A549 (cell line): ENCODE measurements around the gene CNTNAP5. TPM values are rescaled to one million over a fixed set of nuclear protein-coding genes. Genes with fewer than 3 reads are reported as not detected.

Experiments
- ATAC-seq, 2 experiments: fragments of 200-7000 bp in 1 of 2; fragments of >200 bp in 1 of 2; cut with Nextera tagmentation in 1 of 2; cut with Tn5 transposase in 1 of 2; 3 replicates each; pipeline versions ENCODE4 v1.8.0 to v1.9.1; 2018 to 2020; ENCODE audit warnings: mild to moderate bottlenecking in 1 of 2, moderate library complexity in 1 of 2
- CTCF ChIA-PET: fragments of 300-600 bp; sonication (Branson Sonifier 250); formaldehyde crosslinking; extraction: SDS; loops from one replicate; lab custom pipeline; 2021; ENCODE audit warnings: antibody characterized with exemption, inconsistent platforms; lab: Yijun Ruan, JAX
- POLR2A ChIA-PET: fragments of 350-600 bp; formaldehyde crosslinking; extraction: SDS; loops from one replicate; lab custom pipeline; 2021; ENCODE audit warnings: antibody characterized with exemption, inconsistent platforms; lab: Yijun Ruan, JAX
- DNase-seq, 2 experiments: peaks; one replicate each; pipeline versions ENCODE4 v3.0.0 to v3.0.0-alpha.2; 2011 to 2016; ENCODE audit warnings: low read depth in 1 of 2, low spot score in 1 of 2
- FAIRE-seq: peaks from 2 replicates; lab custom pipeline; 2011; peaks lifted over from hg19 to GRCh38; lab: Jason Lieb, UNC
- H3K27ac ChIP-seq, 2 experiments: fragments of >200 bp; sonication (Bioruptor Twin); formaldehyde crosslinking; 3 replicates each; pipeline ENCODE4 v1.5.1; 2016 to 2017
- H3K4me1 ChIP-seq: fragments of >200 bp; sonication (Bioruptor Twin); formaldehyde crosslinking; 3 replicates; pipeline ENCODE4 v1.6.1; 2016
- H3K4me2 ChIP-seq: fragments of >200 bp; sonication (Bioruptor Twin); formaldehyde crosslinking; 3 replicates; pipeline ENCODE4 v1.6.1; 2016
- H3K4me3 ChIP-seq: fragments of >200 bp; sonication (Bioruptor Twin); formaldehyde crosslinking; 3 replicates; pipeline ENCODE4 v1.5.1; 2016
- H3K9me3 ChIP-seq: fragments of >200 bp; sonication (Bioruptor Twin); formaldehyde crosslinking; 3 replicates; pipeline ENCODE4 v1.6.1; 2016
- BHLHE40 ChIP-seq: IDR thresholded peaks from 2 replicates; pipeline ENCODE4 v1.6.1; 2012; ENCODE audit warnings: low read depth, low read length, inconsistent platforms
- CBX8 ChIP-seq: fragments of 200-600 bp; sonication (generic); IDR thresholded peaks from 2 replicates; pipeline ENCODE4 v1.6.1; 2016
- CHD4 ChIP-seq: fragments of 200-600 bp; sonication (generic); IDR thresholded peaks from 2 replicates; pipeline ENCODE4 v1.6.1; 2016; ENCODE audit warnings: antibody characterized with exemption, mild to moderate bottlenecking, borderline replicate concordance
- EP300 ChIP-seq, 2 experiments: fragments of >200 bp; sonication (Bioruptor Twin); formaldehyde crosslinking; IDR thresholded peaks; 2 replicates in 1 of 2; 3 replicates in 1 of 2; pipeline ENCODE4 v1.6.1; 2016 to 2017
- FOSB ChIP-seq: fragments of 250-450 bp; sonication (Bioruptor Pico); IDR thresholded peaks from 2 replicates; pipeline ENCODE4 v1.5.0; 2020; ENCODE audit warnings: mild to moderate bottlenecking, moderate library complexity
- FOSL2 ChIP-seq, 2 experiments: fragments of 450-650 bp in 1 of 2; fragments of >200 bp in 1 of 2; sonication (Bioruptor Twin) in 1 of 2; formaldehyde crosslinking; IDR thresholded peaks; 2 replicates each; pipeline versions ENCODE4 v1.5.0 to v1.6.1; 2016 to 2020; ENCODE audit warnings: mild to moderate bottlenecking in 1 of 2, moderate library complexity in 1 of 2
- GATA3 ChIP-seq: IDR thresholded peaks from 2 replicates; pipeline ENCODE4 v1.6.1; 2012; ENCODE audit warnings: borderline replicate concordance
- HDAC2 ChIP-seq: fragments of 200-600 bp; sonication (generic); IDR thresholded peaks from 2 replicates; pipeline ENCODE4 v1.6.1; 2016
- HOXA7 ChIP-seq: fragments of 250-450 bp; sonication (Bioruptor Pico); IDR thresholded peaks from 2 replicates; pipeline ENCODE4 v1.5.0; 2020; ENCODE audit warnings: mild to moderate bottlenecking, moderate library complexity
- HOXB5 ChIP-seq: fragments of 250-450 bp; sonication (Bioruptor Pico); IDR thresholded peaks from 2 replicates; pipeline ENCODE4 v1.5.0; 2020; ENCODE audit warnings: mild to moderate bottlenecking, moderate library complexity
- JUN ChIP-seq, 2 experiments: fragments of >200 bp; sonication (Bioruptor Twin); formaldehyde crosslinking; IDR thresholded peaks; 2 replicates in 1 of 2; 3 replicates in 1 of 2; pipeline ENCODE4 v1.6.1; 2016 to 2017
- JUNB ChIP-seq: fragments of >200 bp; sonication (Bioruptor Twin); formaldehyde crosslinking; IDR thresholded peaks from 2 replicates; pipeline ENCODE4 v1.6.1; 2016
- KDM1A ChIP-seq: fragments of 200-600 bp; sonication (generic); IDR thresholded peaks from 2 replicates; pipeline ENCODE4 v1.6.1; 2016; ENCODE audit warnings: low read depth, mild to moderate bottlenecking
- MAFK ChIP-seq: fragments of 450-650 bp; IDR thresholded peaks from 2 replicates; pipeline ENCODE4 v1.6.1; 2014; ENCODE audit not compliant: partially characterized antibody
- PHF8 ChIP-seq: fragments of 200-600 bp; sonication (generic); IDR thresholded peaks from 2 replicates; pipeline ENCODE4 v1.6.1; 2016; ENCODE audit warnings: low read depth, mild to moderate bottlenecking, antibody characterized with exemption, moderate library complexity, borderline replicate concordance
- POLR2AphosphoS2 ChIP-seq: conservative IDR thresholded peaks from 2 replicates; pipeline ENCODE4 v1.6.1; 2012; ENCODE audit warnings: low read length, improper control_type of control experiment, inconsistent platforms
- RNF2 ChIP-seq: fragments of 200-600 bp; sonication (generic); IDR thresholded peaks from 2 replicates; pipeline ENCODE4 v1.6.1; 2016; ENCODE audit warnings: low read depth, mild to moderate bottlenecking, antibody characterized with exemption, moderate library complexity, borderline replicate concordance
- SREBF2 ChIP-seq: fragments of 450-650 bp; IDR thresholded peaks from 2 replicates; pipeline ENCODE4 v1.6.1; 2014; ENCODE audit warnings: mild to moderate bottlenecking, moderate library complexity
- TFCP2L1 ChIP-seq: fragments of 250-450 bp; sonication (Bioruptor Pico); IDR thresholded peaks from 2 replicates; pipeline ENCODE4 v1.5.0; 2021; ENCODE audit warnings: mild to moderate bottlenecking
- TP53 ChIP-seq: fragments of 250-450 bp; sonication (Bioruptor Pico); IDR thresholded peaks from 2 replicates; pipeline ENCODE4 v1.5.0; 2021; ENCODE audit warnings: mild to moderate bottlenecking, moderate library complexity
- ZNF302 ChIP-seq: fragments of 250-450 bp; sonication (Bioruptor Pico); IDR thresholded peaks from 2 replicates; pipeline ENCODE4 v1.9.0; 2021; ENCODE audit warnings: inconsistent platforms, mild to moderate bottlenecking, moderate library complexity
- WGBS: methylation state at CpG from one replicate; pipeline ENCODE4 v1.1.6; 2017; ENCODE audit errors: missing lambda C conversion rate; 5-methylcytosine and 5-hydroxymethylcytosine counted together
- polyA plus RNA-seq, 4 experiments: library from polyadenylated mRNA; depleted of rRNA in 3 of 4; stranded (reverse); fragments of >200 nt; fragmentation: RNase III in 1 of 4; extraction: RNeasy Plus Mini Kit Qiagen cat#74134 plus additional on column Dnase treatment in 1 of 4; gene quantifications; 2 replicates in 3 of 4; 3 replicates in 1 of 4; pipeline ENCODE4 v1.2.3, GENCODE V29; 2011 to 2017
- TF ChIP-seq, protein P1 (sequence below): IDR thresholded peaks from 2 replicates; pipeline ENCODE4 v1.6.1; 2012
- TF ChIP-seq, protein P2 (sequence below): fragments of >200 bp; sonication (Bioruptor Twin); formaldehyde crosslinking; IDR thresholded peaks from 3 replicates; pipeline ENCODE4 v1.6.1; 2016
- TF ChIP-seq, protein P3 (sequence below): fragments of 450-650 bp; IDR thresholded peaks from 2 replicates; pipeline ENCODE4 v1.6.1; 2014; ENCODE audit warnings: antibody characterized with exemption
- TF ChIP-seq, protein P4 (sequence below): fragments of 250-450 bp; sonication (Bioruptor Pico); IDR thresholded peaks from 2 replicates; pipeline ENCODE4 v1.5.0; 2020; ENCODE audit warnings: low read depth, mild to moderate bottlenecking, moderate library complexity

The CNTNAP5 gene
- polyA plus RNA-seq, 2 of the 4 experiments (the other 2 are of a cell fraction) = not detected

DNA sequence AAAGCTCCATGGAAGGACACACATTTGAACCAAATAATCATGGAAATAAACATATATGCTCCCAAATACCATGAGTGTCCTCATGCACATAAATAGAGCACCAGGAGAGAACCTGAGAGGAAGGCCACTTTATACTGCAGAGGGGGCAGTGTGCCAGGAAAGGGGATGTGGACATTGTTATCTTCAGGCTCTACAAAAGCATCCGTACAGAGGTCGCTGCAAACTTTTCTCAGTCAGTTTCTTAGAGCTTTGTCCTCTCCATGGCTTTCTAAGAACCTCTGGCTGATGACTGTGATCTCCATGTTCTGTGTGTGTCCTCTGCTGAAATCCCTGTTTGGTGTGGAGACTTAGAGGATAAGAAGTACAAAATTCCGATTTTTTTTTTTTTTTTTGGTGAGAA lies 515.7 kb downstream of the CNTNAP5 start:
- ChIA-PET POLR2A (no interaction called here), CTCF (no interaction called here)
- no peak overlapping the region for H3K4me2 ChIP-seq
- no peak overlapping the region for H3K4me3 ChIP-seq
- H3K27ac ChIP-seq = no peak overlapping the region
- H3K4me1 ChIP-seq = no peaks in the 10 kb centered on the region
- H3K9me3 ChIP-seq = no peaks in the 10 kb centered on the region
- TF ChIP-seq ZNF302 (CRISPR knock-in tag) (no peak), HOXB5 (CRISPR knock-in tag) (no peak), TFCP2L1 (CRISPR knock-in tag) (no peak)
- TF ChIP-seq, protein P1, sequence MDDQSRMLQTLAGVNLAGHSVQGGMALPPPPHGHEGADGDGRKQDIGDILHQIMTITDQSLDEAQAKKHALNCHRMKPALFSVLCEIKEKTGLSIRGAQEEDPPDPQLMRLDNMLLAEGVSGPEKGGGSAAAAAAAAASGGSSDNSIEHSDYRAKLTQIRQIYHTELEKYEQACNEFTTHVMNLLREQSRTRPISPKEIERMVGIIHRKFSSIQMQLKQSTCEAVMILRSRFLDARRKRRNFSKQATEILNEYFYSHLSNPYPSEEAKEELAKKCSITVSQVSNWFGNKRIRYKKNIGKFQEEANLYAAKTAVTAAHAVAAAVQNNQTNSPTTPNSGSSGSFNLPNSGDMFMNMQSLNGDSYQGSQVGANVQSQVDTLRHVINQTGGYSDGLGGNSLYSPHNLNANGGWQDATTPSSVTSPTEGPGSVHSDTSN = no peak
- TF ChIP-seq, protein P2, sequence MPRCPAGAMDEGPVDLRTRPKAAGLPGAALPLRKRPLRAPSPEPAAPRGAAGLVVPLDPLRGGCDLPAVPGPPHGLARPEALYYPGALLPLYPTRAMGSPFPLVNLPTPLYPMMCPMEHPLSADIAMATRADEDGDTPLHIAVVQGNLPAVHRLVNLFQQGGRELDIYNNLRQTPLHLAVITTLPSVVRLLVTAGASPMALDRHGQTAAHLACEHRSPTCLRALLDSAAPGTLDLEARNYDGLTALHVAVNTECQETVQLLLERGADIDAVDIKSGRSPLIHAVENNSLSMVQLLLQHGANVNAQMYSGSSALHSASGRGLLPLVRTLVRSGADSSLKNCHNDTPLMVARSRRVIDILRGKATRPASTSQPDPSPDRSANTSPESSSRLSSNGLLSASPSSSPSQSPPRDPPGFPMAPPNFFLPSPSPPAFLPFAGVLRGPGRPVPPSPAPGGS = no peak
- TF ChIP-seq, all 56 proteins: peak for 0
- 0% methylated on average over 3 of the region's 3 CpGs for WGBS
- FAIRE-seq (no peak), DNase-seq (no peak), ATAC-seq (no peak)

DNA sequence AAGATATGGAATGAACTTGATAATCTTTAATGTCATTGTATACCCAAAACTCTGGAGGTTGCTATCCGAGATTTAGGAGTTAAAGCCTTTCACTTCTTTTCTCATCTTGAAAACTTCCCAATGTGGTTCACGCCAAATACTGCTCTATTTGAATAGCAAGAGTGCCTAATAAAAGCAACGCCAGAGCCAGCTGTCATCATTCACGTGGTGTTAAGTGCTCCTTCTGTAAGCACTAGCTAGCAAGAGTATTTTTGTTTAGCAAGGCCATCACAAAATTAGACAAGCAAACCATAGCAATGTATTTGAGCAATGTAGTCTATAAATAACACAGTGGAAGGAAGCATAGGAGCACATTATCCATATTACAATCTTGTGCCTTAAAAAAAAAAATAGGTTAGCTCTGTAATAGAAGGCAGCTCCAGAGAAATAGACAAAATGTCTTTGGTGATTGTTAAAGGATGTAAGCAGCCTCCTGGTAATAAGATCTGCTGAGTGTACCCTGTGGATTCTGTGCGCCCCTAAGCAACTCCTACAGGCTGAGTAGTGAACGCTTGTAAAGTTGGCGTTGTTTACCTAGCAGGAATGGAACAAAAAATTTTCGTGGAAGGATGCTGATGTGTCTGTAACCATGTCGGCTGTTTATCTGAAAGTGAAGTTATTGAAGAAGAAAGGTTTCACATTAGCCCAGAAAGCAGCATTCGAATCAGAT lies 518.0 kb downstream of the CNTNAP5 start:
- FAIRE-seq (no peak), ATAC-seq (no peak)
- Histone ChIP-seq H3K4me1 (no peaks in the 10 kb centered on the region), H3K9me3 (no peaks in the 10 kb centered on the region), H3K4me3 (no peak overlapping the region), H3K27ac (no peak overlapping the region), H3K4me2 (no peak overlapping the region)
- WGBS = 2% methylated on average over 10 of the region's 10 CpGs
- no peak for TF ChIP-seq POLR2AphosphoS2
- TF ChIP-seq RNF2 = no peak
- TF ChIP-seq JUNB = no peak
- TF ChIP-seq BHLHE40 = no peak
- TF ChIP-seq CBX8 = no peak
- no peak for TF ChIP-seq FOSB (CRISPR knock-in tag)
- no peak for TF ChIP-seq TP53 (CRISPR knock-in tag)
- no peak for TF ChIP-seq FOSL2 (IDR thresholded peaks at IDR 0.05)
- no peak for TF ChIP-seq FOSL2 (CRISPR knock-in tag; IDR thresholded peaks at IDR 0.05)
- no peak for TF ChIP-seq EP300 (IDR thresholded peaks at IDR 0.05)
- TF ChIP-seq HOXA7 (CRISPR knock-in tag) = no peak
- TF ChIP-seq, all 56 proteins: peak for 0
- DNase-seq = no peak
- CTCF ChIA-PET = no interaction called here
- POLR2A ChIA-PET = no interaction called here

DNA sequence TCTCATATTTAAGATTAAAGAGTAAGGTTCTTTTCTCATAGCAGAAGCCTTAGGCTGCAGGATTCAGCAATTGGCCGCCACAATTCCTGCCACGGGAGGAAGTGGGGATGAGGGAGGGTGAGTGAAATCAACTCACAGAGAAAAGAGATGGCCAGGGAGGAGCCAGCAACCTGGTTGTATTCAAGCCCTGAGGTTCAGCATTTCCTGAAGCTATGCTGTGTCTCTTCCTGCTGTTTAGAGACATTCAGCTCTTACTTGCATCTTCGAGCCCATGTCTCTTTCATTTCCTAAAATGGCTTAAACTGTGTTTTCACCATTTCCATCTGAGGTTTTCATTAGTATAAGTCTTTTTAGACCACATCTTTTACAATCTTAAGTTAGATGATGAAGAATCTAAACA lies 522.6 kb downstream of the CNTNAP5 start:
- POLR2A ChIA-PET = no interaction called here
- DNase-seq (no peak), ATAC-seq (no peak), FAIRE-seq (no peak)
- Histone ChIP-seq H3K4me2 (no peak overlapping the region), H3K4me1 (no peaks in the 10 kb centered on the region), H3K27ac (no peak overlapping the region), H3K9me3 (no peaks in the 10 kb centered on the region), H3K4me3 (no peak overlapping the region)
- 0% methylated on average over 3 of the region's 3 CpGs for WGBS
- CTCF ChIA-PET = no interaction called here
- no peak for TF ChIP-seq GATA3
- TF ChIP-seq, protein P3, sequence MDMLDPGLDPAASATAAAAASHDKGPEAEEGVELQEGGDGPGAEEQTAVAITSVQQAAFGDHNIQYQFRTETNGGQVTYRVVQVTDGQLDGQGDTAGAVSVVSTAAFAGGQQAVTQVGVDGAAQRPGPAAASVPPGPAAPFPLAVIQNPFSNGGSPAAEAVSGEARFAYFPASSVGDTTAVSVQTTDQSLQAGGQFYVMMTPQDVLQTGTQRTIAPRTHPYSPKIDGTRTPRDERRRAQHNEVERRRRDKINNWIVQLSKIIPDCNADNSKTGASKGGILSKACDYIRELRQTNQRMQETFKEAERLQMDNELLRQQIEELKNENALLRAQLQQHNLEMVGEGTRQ = no peak
- TF ChIP-seq SREBF2 = no peak
- TF ChIP-seq CBX8 = no peak
- no peak for TF ChIP-seq PHF8
- TF ChIP-seq CHD4 = no peak
- no peak for TF ChIP-seq MAFK
- TF ChIP-seq HOXA7 (CRISPR knock-in tag) = no peak
- TF ChIP-seq EP300 (IDR thresholded peaks at IDR 0.05) = no peak
- no peak for TF ChIP-seq JUN (IDR thresholded peaks at IDR 0.05)
- TF ChIP-seq, protein P4, sequence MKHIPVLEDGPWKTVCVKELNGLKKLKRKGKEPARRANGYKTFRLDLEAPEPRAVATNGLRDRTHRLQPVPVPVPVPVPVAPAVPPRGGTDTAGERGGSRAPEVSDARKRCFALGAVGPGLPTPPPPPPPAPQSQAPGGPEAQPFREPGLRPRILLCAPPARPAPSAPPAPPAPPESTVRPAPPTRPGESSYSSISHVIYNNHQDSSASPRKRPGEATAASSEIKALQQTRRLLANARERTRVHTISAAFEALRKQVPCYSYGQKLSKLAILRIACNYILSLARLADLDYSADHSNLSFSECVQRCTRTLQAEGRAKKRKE (CRISPR knock-in tag) = no peak
- no peak for TF ChIP-seq RNF2
- TF ChIP-seq HDAC2 = no peak
- no peak for TF ChIP-seq FOSB (CRISPR knock-in tag)
- TF ChIP-seq KDM1A = no peak
